NCI-H2196 (cell line): ENCODE data around the gene PIK3R3.
A peak's percentile ranks its signal among the peaks of the same experiment; 100 is the strongest.

Experiments
- DNase-seq: peaks from one replicate; lab custom pipeline; 2025; ENCODE audit not compliant: unreplicated experiment; lab: John Stamatoyannopoulos, UW

The PIK3R3 gene

GRCh38 chr1:46158312-46159281 lies 26.2 kb upstream of the PIK3R3 start:
- no peak for DNase-seq

DNA sequence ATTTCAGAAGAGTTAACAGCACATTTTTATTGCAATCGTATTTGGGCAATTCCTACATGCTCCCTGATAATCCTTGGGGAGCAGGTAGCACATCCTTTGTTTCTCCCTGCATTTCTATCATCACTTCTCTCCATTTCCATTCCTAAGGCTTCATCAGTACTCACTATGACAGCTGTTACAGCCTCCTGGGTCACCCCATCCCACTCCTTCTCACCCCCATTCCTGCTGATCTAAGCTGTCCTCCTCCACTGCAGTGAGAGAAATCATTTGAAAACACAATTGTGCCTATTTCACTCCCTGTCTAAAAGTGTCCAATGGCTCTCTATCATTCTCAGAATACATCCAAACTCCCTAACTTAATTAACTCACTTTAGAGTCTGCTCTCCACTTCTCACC lies 25.5 kb upstream of the PIK3R3 start:
- DNase-seq, result no peak

- no peak for DNase-seq
Observed at GRCh38 chr1:46153732-46154131, 21.3 kb upstream of the PIK3R3 start.

GRCh38 chr1:46153228-46153627 lies 20.8 kb upstream of the PIK3R3 start:
- DNase-seq, result no peak

DNA sequence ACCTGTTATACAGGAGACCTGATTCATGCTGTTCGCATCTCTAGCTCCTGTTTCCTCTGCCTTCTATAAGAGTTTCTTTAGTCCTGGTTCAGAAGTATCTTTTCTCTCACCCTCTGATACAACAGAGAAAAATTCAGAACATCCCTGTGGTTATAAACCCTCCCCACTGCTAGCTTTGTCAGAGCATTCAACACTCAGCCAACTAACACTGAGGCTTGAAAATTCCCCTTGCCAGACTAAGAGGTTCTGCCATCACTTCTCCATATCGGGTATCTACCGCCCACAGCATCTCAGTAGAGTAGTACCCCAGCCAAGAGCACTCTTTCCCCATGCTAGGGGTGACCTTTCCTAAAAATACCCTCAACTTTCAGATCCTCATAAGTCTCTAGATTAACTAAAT lies 19.6 kb upstream of the PIK3R3 start:
- no peak for DNase-seq

- DNase-seq, result no peak
Observed at GRCh38 chr1:46150085-46150484, 17.7 kb upstream of the PIK3R3 start.

DNA sequence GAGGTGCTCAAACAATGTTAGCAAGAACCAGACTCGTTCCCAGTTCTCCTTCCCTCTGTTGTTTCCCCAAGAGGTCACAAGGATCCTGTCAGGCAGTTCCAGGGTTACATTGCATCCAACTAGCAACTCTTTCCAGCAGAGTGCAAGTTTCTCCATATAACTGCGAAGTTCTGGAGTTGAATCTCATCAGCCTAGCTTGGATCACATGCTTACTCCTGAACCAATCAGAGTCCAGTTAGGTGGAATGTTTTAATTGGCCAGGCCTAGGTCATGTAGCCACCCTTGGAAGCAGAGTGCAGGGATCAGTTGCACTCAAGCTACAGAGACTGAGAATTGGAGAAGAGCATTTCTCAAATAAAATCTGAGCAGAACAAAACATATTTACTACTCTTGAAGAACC lies 15.9 kb upstream of the PIK3R3 start:
- no peak for DNase-seq

GRCh38 chr1:46137916-46138315 lies 5.5 kb upstream of the PIK3R3 start:
- no peak for DNase-seq

DNA sequence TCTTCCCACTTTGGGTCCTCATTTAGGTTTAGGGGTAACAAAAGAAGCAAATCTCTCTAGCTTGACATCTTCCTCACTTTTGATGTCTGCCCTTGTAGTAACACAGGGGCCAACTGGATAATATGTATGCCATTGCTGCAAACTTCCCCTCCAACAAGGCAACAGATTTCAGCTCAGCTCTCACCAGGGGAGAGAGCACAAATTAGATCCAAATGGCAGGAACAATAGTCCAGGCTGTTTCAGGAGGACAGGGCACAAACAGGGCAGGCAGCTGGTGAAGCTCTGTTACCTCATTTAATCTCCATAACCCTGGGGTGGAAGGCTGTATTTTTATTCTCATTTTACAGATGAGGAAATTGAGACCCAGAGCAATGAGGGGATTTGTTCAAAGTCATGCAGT lies 4.3 kb upstream of the PIK3R3 start:
- DNase-seq, result no peak

DNA sequence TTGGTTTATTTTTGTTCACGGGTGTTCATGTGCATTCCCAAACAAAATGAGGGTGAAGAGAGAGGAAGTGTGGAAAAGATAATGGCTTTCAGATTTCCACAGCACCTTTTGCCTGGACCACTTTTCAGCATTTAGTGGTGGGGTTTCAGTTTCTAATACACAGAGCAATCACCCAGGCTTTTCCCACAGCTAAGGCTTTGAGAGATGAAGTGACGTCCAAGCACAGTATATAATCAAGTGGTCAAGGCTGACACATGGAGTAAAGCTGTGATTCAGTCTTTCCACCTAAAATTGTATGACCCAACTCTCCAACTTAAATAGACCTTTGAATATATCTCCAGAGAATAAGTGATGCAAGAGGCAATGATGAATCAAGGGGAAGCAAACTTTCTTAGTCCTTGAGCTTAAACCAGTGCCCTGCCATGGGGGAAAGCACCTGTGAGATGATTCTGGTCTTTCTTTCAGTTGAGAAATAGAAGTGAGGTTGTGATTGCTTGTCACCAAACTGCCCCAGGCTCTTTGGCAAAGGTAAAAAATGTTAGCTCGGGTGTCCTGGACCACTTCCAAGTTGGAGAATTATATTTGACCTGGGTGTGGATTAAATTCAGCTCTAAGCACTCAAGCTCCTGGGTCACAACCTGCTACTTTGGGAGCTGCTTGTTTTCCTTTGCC lies 2.4 kb upstream of the PIK3R3 start:
- DNase-seq, result peak; percentile 55

DNA sequence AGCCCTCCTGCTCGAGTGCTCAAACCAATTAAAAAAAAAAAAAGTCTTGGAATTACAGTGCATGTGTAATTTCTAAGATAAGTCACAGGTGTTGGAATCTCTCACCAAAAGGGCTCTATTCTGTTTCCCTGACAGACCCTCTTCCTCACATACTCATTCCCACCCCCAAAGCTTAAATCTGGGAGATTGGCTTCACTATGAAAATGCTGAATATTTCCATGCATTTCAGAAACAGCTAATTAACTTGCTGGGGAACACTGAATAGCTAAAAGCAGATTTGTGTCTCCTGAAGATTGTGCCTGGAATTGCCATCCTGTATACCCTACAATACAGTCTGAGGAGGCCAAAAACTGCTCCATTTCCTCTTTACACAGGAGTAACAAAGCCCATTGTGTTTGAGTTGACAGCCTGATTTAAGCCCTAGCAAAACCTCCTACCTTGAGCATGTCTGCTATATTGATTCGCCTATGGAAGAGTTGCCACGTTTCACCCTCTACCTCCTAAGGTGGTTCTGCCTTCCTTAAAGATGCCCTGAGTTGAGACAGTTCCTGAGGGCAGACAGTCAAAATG lies 1.4 kb upstream of the PIK3R3 start:
- DNase-seq, result no peak

- peak; percentile 91 for DNase-seq
Observed at GRCh38 chr1:46133181-46133658, 791 bp upstream of the PIK3R3 start.

- no peak for DNase-seq
Observed at GRCh38 chr1:46131712-46132528, 509 bp downstream of the PIK3R3 start.

- no peak for DNase-seq
Observed at GRCh38 chr1:46131093-46131492, 1.3 kb downstream of the PIK3R3 start.

GRCh38 chr1:46130606-46131005 lies 1.8 kb downstream of the PIK3R3 start:
- no peak for DNase-seq

GRCh38 chr1:46130121-46130520 lies 2.3 kb downstream of the PIK3R3 start:
- no peak for DNase-seq

- DNase-seq, result peak; percentile 21
Observed at GRCh38 chr1:46128344-46128743, 4.1 kb downstream of the PIK3R3 start.

- no peak for DNase-seq
Observed at GRCh38 chr1:46118856-46119255, 13.6 kb downstream of the PIK3R3 start.

DNA sequence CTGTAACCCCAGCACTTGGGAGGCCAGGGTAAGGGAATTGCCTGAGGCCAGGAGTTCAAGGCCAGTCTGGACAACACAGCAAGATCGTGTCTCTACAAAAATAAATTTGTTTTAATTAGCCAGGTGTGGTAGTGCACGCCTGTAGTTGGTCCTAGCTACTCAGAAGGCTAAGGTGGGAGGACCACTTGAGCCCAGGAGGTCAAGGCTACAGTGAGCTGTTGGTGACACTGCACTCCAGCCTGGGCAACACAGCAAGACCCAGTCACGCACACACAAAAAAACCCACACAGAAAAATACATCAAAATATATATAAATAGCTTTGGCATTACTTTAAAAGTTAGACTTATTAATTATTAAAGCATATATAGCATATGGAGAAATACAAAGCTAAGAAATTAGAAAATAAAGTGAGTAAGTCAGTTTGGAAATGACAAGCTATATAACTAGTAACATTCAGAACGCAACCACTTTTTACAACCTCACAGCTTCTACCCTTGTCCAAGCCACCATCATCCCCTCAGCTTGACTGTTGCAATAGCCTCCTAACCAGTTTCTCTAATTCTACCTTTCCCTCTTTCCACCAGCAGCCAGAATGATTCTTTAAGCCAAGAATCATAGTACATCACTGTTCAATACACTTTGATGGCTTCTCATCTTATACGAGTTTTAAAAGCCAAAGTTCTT lies 14.5 kb downstream of the PIK3R3 start:
- no peak for DNase-seq

DNA sequence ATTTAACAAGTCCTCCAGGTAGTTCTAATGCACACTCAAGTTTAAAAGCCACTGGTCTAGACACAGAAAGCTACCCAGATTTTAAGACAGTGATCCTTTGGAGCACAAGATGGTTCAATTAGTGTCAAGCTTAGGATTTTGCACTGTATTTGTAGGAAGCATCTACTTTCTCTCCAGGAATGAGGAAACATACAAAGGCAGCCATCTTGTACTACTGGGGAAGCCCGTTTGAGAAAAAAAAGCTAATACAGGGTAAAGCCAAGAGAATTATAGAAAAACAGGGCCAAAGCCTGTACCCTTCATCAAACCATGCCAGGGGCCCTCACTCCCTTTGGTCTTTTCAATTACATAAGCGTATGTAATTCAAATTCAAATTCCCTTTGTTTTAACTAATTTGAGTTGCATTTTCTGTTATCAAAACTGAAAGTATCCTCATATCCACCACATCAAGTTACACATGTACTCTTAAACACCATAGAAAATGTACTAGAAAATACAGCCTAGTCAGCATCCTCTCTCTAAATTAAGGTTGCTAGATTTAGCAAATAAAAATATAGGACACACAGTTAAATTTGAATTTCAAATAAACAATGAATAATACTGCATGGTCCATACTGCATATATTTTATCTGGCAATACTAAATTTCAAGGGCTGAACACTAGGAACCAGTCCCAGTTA lies 17.4 kb downstream of the PIK3R3 start:
- no peak for DNase-seq
